Neuronal stem cell (in vitro differentiated cells): ENCODE results near the gene MTR.

ENCODE experiments used
- DNase-seq: peaks from one replicate; pipeline ENCODE4 v3.0.0-alpha.2; 2013; ENCODE audit warnings: low spot score
- H2AFZ ChIP-seq: one replicate; pipeline ENCODE4 v1.6.1; 2013; ENCODE audit warnings: mild to moderate bottlenecking, low read length, inconsistent platforms
- H2AK5ac ChIP-seq: 2 replicates; pipeline ENCODE4 v1.6.1; 2013; ENCODE audit warnings: low read depth, mild to moderate bottlenecking, inconsistent platforms, low read length, moderate library complexity, mixed read lengths
- H2BK120ac ChIP-seq: 2 replicates; pipeline ENCODE4 v1.6.1; 2013; ENCODE audit warnings: low read depth, mild to moderate bottlenecking, inconsistent platforms, low read length, moderate library complexity, mixed read lengths
- H2BK12ac ChIP-seq: one replicate; pipeline ENCODE4 v1.6.1; 2013; ENCODE audit warnings: low read length, inconsistent platforms
- H2BK15ac ChIP-seq: 2 replicates; pipeline ENCODE4 v1.6.1; 2013; ENCODE audit warnings: mild to moderate bottlenecking, low read length, inconsistent platforms, mixed read lengths
- H2BK5ac ChIP-seq: one replicate; pipeline ENCODE4 v1.6.1; 2013; ENCODE audit warnings: inconsistent platforms, mild to moderate bottlenecking, low read length, moderate library complexity
- H3K14ac ChIP-seq: one replicate; pipeline ENCODE4 v1.6.1; 2013; ENCODE audit warnings: low read length, inconsistent platforms
- H3K18ac ChIP-seq: 2 replicates; pipeline ENCODE4 v1.6.1; 2013; ENCODE audit warnings: low read length, inconsistent platforms
- H3K23ac ChIP-seq: 2 replicates; pipeline ENCODE4 v1.6.1; 2013; ENCODE audit warnings: low read depth, mild to moderate bottlenecking, mixed read lengths, low read length, inconsistent platforms; ENCODE audit not compliant: poor library complexity
- H3K27ac ChIP-seq: replicated peaks from 3 replicates; pipeline ENCODE4 v1.5.1; 2013; ENCODE audit warnings: low read length, inconsistent platforms
- H3K27me3 ChIP-seq, 3 experiments: 2 replicates each; pipeline ENCODE4 v1.6.1; 2013; ENCODE audit warnings: low read length in 3 of 3, mild to moderate bottlenecking in 2 of 3, inconsistent platforms in 1 of 3, low read depth in 1 of 3, mixed read lengths in 1 of 3, moderate library complexity in 1 of 3; ENCODE audit not compliant: control insufficient read depth in 3 of 3, insufficient read depth in 3 of 3
- H3K36me3 ChIP-seq, 2 donors: replicated peaks in 1 of 2; 2 replicates each; pipeline ENCODE4 v1.6.1; 2013; ENCODE audit warnings: low read length in 2 of 2; ENCODE audit not compliant: control insufficient read depth in 2 of 2, insufficient read depth in 2 of 2
- H3K4ac ChIP-seq: 2 replicates; pipeline ENCODE4 v1.6.1; 2013; ENCODE audit warnings: inconsistent platforms, mild to moderate bottlenecking, low read length, moderate library complexity
- H3K4me1 ChIP-seq, 2 donors: 1 replicate in 1 of 2; 2 replicates in 1 of 2; pipeline ENCODE4 v1.6.1; 2013; ENCODE audit warnings: low read length in 2 of 2, low read depth in 1 of 2; ENCODE audit not compliant: control insufficient read depth in 2 of 2, insufficient read depth in 1 of 2
- H3K4me2 ChIP-seq: one replicate; pipeline ENCODE4 v1.6.1; 2013; ENCODE audit warnings: mild to moderate bottlenecking, low read length, inconsistent platforms; ENCODE audit not compliant: insufficient read depth, poor library complexity, severe bottlenecking
- H3K4me3 ChIP-seq, 2 donors: 2 replicates each; pipeline ENCODE4 v1.5.1; 2013; ENCODE audit warnings: low read length in 2 of 2, mild to moderate bottlenecking in 2 of 2, inconsistent platforms in 1 of 2, moderate library complexity in 1 of 2
- H3K79me1 ChIP-seq: one replicate; pipeline ENCODE4 v1.6.1; 2013; ENCODE audit warnings: low read depth, mild to moderate bottlenecking, inconsistent platforms, low read length, moderate library complexity
- H3K9ac ChIP-seq: one replicate; pipeline ENCODE4 v1.6.1; 2013; ENCODE audit warnings: mild to moderate bottlenecking, low read depth, low read length, inconsistent platforms; ENCODE audit not compliant: poor library complexity
- H3K9me3 ChIP-seq, 2 donors: replicated peaks in 1 of 2; 2 replicates each; pipeline versions ENCODE3 to v1.6.1; 2013; ENCODE audit warnings: low read length in 2 of 2, mild to moderate bottlenecking in 2 of 2, inconsistent platforms in 1 of 2, low read depth in 1 of 2, mixed read lengths in 1 of 2, moderate library complexity in 1 of 2; ENCODE audit not compliant: control insufficient read depth in 2 of 2, insufficient read depth in 1 of 2
- H4K8ac ChIP-seq: one replicate; pipeline ENCODE4 v1.6.1; 2013; ENCODE audit warnings: low read depth, mild to moderate bottlenecking, inconsistent platforms, low read length, moderate library complexity
- H4K91ac ChIP-seq: one replicate; pipeline ENCODE4 v1.6.1; 2013; ENCODE audit warnings: low read length, low read depth, mild to moderate bottlenecking, inconsistent platforms; ENCODE audit not compliant: poor library complexity
- WGBS, 2 donors: extraction: QIAGEN DNeasy Blood & Tissue Kit; methylation state at CpG; one replicate each; pipeline ENCODE4 v1.1.7; 2013; ENCODE audit warnings: missing lambda C conversion rate in 2 of 2, mixed read lengths in 1 of 2; ENCODE audit not compliant: insufficient read length in 2 of 2, insufficient replicate concordance in 1 of 2; ENCODE audit errors: extremely low coverage in 2 of 2; 5-methylcytosine and 5-hydroxymethylcytosine counted together

The MTR gene

GRCh38 chr1:236753964-236754363 lies 41.1 kb upstream of the MTR start:
- no peak overlapping the region for H4K8ac ChIP-seq
- H2BK12ac ChIP-seq = no peak overlapping the region
- H3K4ac ChIP-seq = no peak overlapping the region
- no peak overlapping the region for H3K4me3 ChIP-seq
- no peaks in the 10 kb centered on the region for H3K4me1 ChIP-seq
- no peak overlapping the region for H4K91ac ChIP-seq
- H3K9ac ChIP-seq = no peak overlapping the region
- H2BK15ac ChIP-seq = no peak overlapping the region
- H3K14ac ChIP-seq = no peak overlapping the region
- H2BK5ac ChIP-seq = no peak overlapping the region
- no peak for DNase-seq
- no peaks in the 10 kb centered on the region for H3K79me1 ChIP-seq
- no peaks in the 10 kb centered on the region for H3K36me3 ChIP-seq
- H2AFZ ChIP-seq = peak overlapping the region; percentile 61
- H3K23ac ChIP-seq = no peak overlapping the region
- no CpG with 5 or more reads among the region's 14 CpGs for WGBS, 2 donors
- no peak overlapping the region for H3K18ac ChIP-seq
- H2BK120ac ChIP-seq = no peak overlapping the region
- H3K4me2 ChIP-seq = no peak overlapping the region
- no peak overlapping the region for H3K27ac ChIP-seq
- H3K27me3 ChIP-seq = no peaks in the 10 kb centered on the region
- no peaks in the 10 kb centered on the region for H3K9me3 ChIP-seq
- no peak overlapping the region for H2AK5ac ChIP-seq

- Histone ChIP-seq H3K23ac (no peak overlapping the region), H3K4me3 (no peak overlapping the region), H2BK5ac (no peak overlapping the region), H3K27me3 (no peaks in the 10 kb centered on the region), H3K4me1 (no peaks in the 10 kb centered on the region), H2AK5ac (no peak overlapping the region), H3K79me1 (no peaks in the 10 kb centered on the region), H3K9me3 (no peaks in the 10 kb centered on the region), H2BK12ac (no peak overlapping the region), H4K8ac (no peak overlapping the region), H3K14ac (no peak overlapping the region), H3K4me2 (no peak overlapping the region), H2BK120ac (no peak overlapping the region), H3K36me3 (no peaks in the 10 kb centered on the region), H3K27ac (no peak overlapping the region), H3K18ac (peak overlapping the region; percentile 48), H2BK15ac (no peak overlapping the region), H4K91ac (no peak overlapping the region), H2AFZ (peak overlapping the region; percentile 35), H3K9ac (no peak overlapping the region), H3K4ac (no peak overlapping the region)
- no CpG with 5 or more reads among the region's 18 CpGs for WGBS, 2 donors
- no peak for DNase-seq
Measured at GRCh38 chr1:236754525-236755210, 40.4 kb upstream of the MTR start.

- H2BK120ac ChIP-seq = no peak overlapping the region
- no peaks in the 10 kb centered on the region for H3K4me1 ChIP-seq
- H3K14ac ChIP-seq = no peak overlapping the region
- H4K91ac ChIP-seq = no peak overlapping the region
- H2BK5ac ChIP-seq = no peak overlapping the region
- H2AFZ ChIP-seq = no peak overlapping the region
- no peak overlapping the region for H3K23ac ChIP-seq
- no peaks in the 10 kb centered on the region for H3K79me1 ChIP-seq
- no peak overlapping the region for H2AK5ac ChIP-seq
- H3K27me3 ChIP-seq = no peaks in the 10 kb centered on the region
- H3K4me3 ChIP-seq = no peak overlapping the region
- H3K4ac ChIP-seq = no peak overlapping the region
- no CpG with 5 or more reads among the region's 2 CpGs for whole genome bisulfite sequencing, 2 donors
- no peak overlapping the region for H3K9ac ChIP-seq
- H3K36me3 ChIP-seq = no peaks in the 10 kb centered on the region
- no peak overlapping the region for H3K27ac ChIP-seq
- no peak for DNase-seq
- H2BK12ac ChIP-seq = no peak overlapping the region
- H3K4me2 ChIP-seq = no peak overlapping the region
- H3K9me3 ChIP-seq = no peaks in the 10 kb centered on the region
- H3K18ac ChIP-seq = no peak overlapping the region
- H4K8ac ChIP-seq = no peak overlapping the region
- H2BK15ac ChIP-seq = no peak overlapping the region
Measured at GRCh38 chr1:236757640-236758039, 37.5 kb upstream of the MTR start.

GRCh38 chr1:236759252-236759859 lies 35.7 kb upstream of the MTR start:
- no peak overlapping the region for H3K4ac ChIP-seq
- no peak overlapping the region for H2BK120ac ChIP-seq
- H3K4me3 ChIP-seq = no peak overlapping the region
- no peak overlapping the region for H3K9ac ChIP-seq
- H3K14ac ChIP-seq = no peak overlapping the region
- no CpG with 5 or more reads among the region's 3 CpGs for WGBS, 2 donors
- DNase-seq = peak; percentile 45
- no peak overlapping the region for H2BK15ac ChIP-seq
- H4K91ac ChIP-seq = no peak overlapping the region
- H2BK12ac ChIP-seq = no peak overlapping the region
- H2BK5ac ChIP-seq = no peak overlapping the region
- no peak overlapping the region for H3K18ac ChIP-seq
- peak overlapping the region; percentile 70 for H2AFZ ChIP-seq
- no peak overlapping the region for H4K8ac ChIP-seq
- H3K4me1 ChIP-seq = no peaks in the 10 kb centered on the region
- H3K27ac ChIP-seq = no peak overlapping the region
- no peaks in the 10 kb centered on the region for H3K27me3 ChIP-seq
- H2AK5ac ChIP-seq = no peak overlapping the region
- no peak overlapping the region for H3K4me2 ChIP-seq
- no peaks in the 10 kb centered on the region for H3K9me3 ChIP-seq
- no peak overlapping the region for H3K23ac ChIP-seq
- no peaks in the 10 kb centered on the region for H3K36me3 ChIP-seq
- H3K79me1 ChIP-seq = no peaks in the 10 kb centered on the region
